RWPE2 (cell line): ENCODE results near the gene ERGIC2.

Experiments used
- ATAC-seq: fragments of 200-7000 bp; cut with Tn5 transposase; 3 replicates; pipeline ENCODE4 v1.9.1; 2021; ENCODE audit warnings: low read depth
- DNase-seq: peaks from one replicate; pipeline ENCODE4 v3.0.0-alpha.2; 2020; ENCODE audit warnings: low spot score
- H3K27ac ChIP-seq: fragments of 450-650 bp; 2 replicates; pipeline ENCODE4 v1.5.1; 2017; ENCODE audit warnings: mild to moderate bottlenecking; ENCODE audit not compliant: poor library complexity, severe bottlenecking
- H3K27me3 ChIP-seq: fragments of 250-450 bp; sonication (Bioruptor Pico); 2 replicates; pipeline ENCODE4 v1.5.1; 2021; ENCODE audit warnings: mild to moderate bottlenecking, moderate library complexity; ENCODE audit not compliant: insufficient read depth, poor library complexity, severe bottlenecking
- H3K36me3 ChIP-seq: fragments of 250-450 bp; sonication (Bioruptor Pico); 2 replicates; pipeline ENCODE4 v1.5.1; 2020; ENCODE audit warnings: low read depth, mild to moderate bottlenecking, moderate library complexity
- H3K4me1 ChIP-seq: fragments of 250-450 bp; sonication (Bioruptor Pico); 2 replicates; pipeline ENCODE4 v1.5.1; 2021; ENCODE audit warnings: mild to moderate bottlenecking, moderate library complexity; ENCODE audit not compliant: insufficient read depth, poor library complexity, severe bottlenecking
- H3K4me3 ChIP-seq: fragments of 250-450 bp; sonication (Bioruptor Pico); 2 replicates; pipeline ENCODE4 v1.5.1; 2021; ENCODE audit warnings: mild to moderate bottlenecking, moderate library complexity; ENCODE audit not compliant: severe bottlenecking
- H3K9me3 ChIP-seq: fragments of 250-450 bp; sonication (Bioruptor Pico); 2 replicates; pipeline ENCODE4 v1.5.1; 2021; ENCODE audit warnings: mild to moderate bottlenecking, moderate library complexity; ENCODE audit not compliant: severe bottlenecking
- TF ChIP-seq, protein P1 (sequence below): fragments of 450-650 bp; IDR thresholded peaks from one replicate; pipeline ENCODE4 v1.5.1; 2017; ENCODE audit warnings: mild to moderate bottlenecking, moderate library complexity; ENCODE audit not compliant: poor library complexity, severe bottlenecking

The ERGIC2 gene

DNA sequence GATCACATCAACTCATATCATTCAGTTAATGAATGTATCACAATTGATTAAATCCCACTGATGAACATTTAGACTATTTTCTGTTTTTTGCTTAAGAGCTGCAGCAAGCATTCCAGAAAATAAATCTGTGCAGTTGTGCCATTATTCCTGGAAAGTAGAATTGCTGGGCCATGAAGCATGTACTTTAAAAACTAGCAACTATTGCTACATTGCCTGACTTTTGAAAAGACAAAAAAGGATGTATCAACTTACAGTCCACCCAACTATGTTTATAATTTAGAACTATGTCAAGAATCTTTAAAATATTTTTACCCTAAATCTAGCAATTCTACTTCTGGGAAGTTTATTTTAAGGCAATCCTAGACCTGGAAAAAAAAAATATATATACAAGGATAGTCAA, 33.4 kb upstream of the ERGIC2 start:
- DNase-seq (no peak), ATAC-seq (no peak)
- H3K9me3 ChIP-seq = no peaks in the 10 kb centered on the region
- TF ChIP-seq, protein P1, sequence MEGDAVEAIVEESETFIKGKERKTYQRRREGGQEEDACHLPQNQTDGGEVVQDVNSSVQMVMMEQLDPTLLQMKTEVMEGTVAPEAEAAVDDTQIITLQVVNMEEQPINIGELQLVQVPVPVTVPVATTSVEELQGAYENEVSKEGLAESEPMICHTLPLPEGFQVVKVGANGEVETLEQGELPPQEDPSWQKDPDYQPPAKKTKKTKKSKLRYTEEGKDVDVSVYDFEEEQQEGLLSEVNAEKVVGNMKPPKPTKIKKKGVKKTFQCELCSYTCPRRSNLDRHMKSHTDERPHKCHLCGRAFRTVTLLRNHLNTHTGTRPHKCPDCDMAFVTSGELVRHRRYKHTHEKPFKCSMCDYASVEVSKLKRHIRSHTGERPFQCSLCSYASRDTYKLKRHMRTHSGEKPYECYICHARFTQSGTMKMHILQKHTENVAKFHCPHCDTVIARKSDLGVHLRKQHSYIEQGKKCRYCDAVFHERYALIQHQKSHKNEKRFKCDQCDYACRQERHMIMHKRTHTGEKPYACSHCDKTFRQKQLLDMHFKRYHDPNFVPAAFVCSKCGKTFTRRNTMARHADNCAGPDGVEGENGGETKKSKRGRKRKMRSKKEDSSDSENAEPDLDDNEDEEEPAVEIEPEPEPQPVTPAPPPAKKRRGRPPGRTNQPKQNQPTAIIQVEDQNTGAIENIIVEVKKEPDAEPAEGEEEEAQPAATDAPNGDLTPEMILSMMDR = no peak
- H3K4me1 ChIP-seq = no peaks in the 10 kb centered on the region
- H3K36me3 ChIP-seq = no peaks in the 10 kb centered on the region
- no peaks in the 10 kb centered on the region for H3K27me3 ChIP-seq
- no peak overlapping the region for H3K4me3 ChIP-seq
- H3K27ac ChIP-seq = no peak overlapping the region

- TF ChIP-seq, protein P1 = no peak
- DNase-seq (no peak), ATAC-seq (no peak)
- no peak overlapping the region for H3K4me3 ChIP-seq
- no peaks in the 10 kb centered on the region for H3K9me3 ChIP-seq
- no peaks in the 10 kb centered on the region for H3K36me3 ChIP-seq
- H3K27ac ChIP-seq = no peak overlapping the region
- no peaks in the 10 kb centered on the region for H3K4me1 ChIP-seq
- H3K27me3 ChIP-seq = no peaks in the 10 kb centered on the region
These were observed 24.6 kb upstream of the ERGIC2 start for GRCh38 chr12:29405561-29405960.

GRCh38 chr12:29403991-29404390, 23.0 kb upstream of the ERGIC2 start:
- Histone ChIP-seq H3K36me3 (no peaks in the 10 kb centered on the region), H3K4me1 (no peaks in the 10 kb centered on the region), H3K9me3 (no peaks in the 10 kb centered on the region), H3K27ac (no peak overlapping the region), H3K4me3 (no peak overlapping the region), H3K27me3 (no peaks in the 10 kb centered on the region)
- no peak for DNase-seq
- no peak for ATAC-seq
- TF ChIP-seq, protein P1 = no peak

DNA sequence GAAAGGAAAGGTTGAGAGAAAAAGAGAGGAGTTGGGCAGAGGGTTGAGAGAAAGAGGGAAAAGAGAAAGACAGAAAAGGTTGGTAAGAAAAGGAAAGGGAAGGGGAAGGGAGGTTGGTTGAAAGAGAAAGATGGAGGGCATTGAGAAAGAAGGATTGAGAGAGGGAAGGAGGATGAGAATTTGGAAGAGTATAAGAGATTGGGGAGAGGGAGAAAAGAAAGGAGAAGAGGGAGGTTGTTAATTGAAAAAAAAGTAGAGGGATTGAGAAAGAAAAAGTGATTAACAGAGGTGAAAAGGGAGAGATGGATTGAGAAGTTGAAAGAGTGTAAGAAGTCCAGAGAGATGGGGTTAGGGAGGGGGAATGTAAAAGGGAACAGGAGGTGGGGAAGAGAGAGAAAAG, 21.5 kb upstream of the ERGIC2 start:
- DNase-seq (no peak), ATAC-seq (no peak)
- Histone ChIP-seq H3K9me3 (no peaks in the 10 kb centered on the region), H3K4me3 (no peak overlapping the region), H3K27me3 (no peaks in the 10 kb centered on the region), H3K4me1 (no peaks in the 10 kb centered on the region), H3K36me3 (no peaks in the 10 kb centered on the region), H3K27ac (no peak overlapping the region)
- TF ChIP-seq, protein P1 = no peak

GRCh38 chr12:29398495-29398894, 17.5 kb upstream of the ERGIC2 start:
- Histone ChIP-seq H3K27me3 (no peaks in the 10 kb centered on the region), H3K4me1 (no peaks in the 10 kb centered on the region), H3K9me3 (no peaks in the 10 kb centered on the region), H3K27ac (no peak overlapping the region), H3K4me3 (no peak overlapping the region), H3K36me3 (no peaks in the 10 kb centered on the region)
- TF ChIP-seq, protein P1 = no peak
- no peak for ATAC-seq
- DNase-seq = no peak
